HG02938 (cell line): Measurements from ENCODE around the gene TMEM205.
"Not testable (repeated sequence)": the region's sequence is repeated elsewhere in the genome, so short reads cannot be mapped to it uniquely, and the experiment has no call there.

ENCODE experiments used
- ATAC-seq: cut with Tn5 transposase; IDR thresholded peaks from one replicate; pipeline ENCODE4 v1.9.1; 2021; ENCODE audit warnings: mild to moderate bottlenecking, moderate library complexity; ENCODE audit not compliant: unreplicated experiment

The TMEM205 gene

DNA sequence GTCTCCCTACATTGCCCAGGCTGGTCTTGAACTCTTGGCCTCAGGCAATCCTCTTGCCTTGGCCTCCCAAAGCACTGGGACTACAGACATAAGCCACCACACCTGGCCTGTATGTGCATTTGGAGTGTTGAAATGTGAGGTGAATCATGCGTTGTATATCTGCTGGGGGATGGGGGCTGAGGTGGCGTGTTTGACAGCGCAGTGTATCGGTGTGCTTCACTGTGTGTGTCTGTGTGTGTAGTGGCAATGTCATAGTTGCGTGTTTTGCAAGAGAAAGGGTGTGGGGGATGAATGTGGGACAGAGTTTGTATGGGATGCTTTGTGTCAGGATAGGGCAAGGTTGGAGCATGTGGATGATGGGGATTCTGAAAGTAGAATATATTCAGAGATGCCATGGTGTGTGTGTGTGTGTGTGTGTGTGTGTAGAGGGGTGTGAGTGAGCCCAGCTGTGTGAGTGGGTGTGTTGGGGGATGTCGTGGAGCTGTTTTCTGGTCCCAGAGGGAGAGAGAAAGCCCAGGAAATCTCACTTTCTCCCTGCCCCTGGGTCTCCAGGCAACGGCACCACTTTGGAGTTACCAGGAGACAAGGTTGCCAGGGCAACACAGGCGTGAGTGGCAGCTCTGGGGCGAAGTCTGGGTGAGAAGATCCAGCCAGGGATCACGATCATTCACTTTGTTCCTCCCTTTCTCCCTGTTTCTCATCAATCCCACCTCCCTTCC lies 27.3 kb upstream of the TMEM205 start:
- ATAC-seq = no peak

- ATAC-seq = no peak
Observed at GRCh38 chr19:11370744-11371143, 24.7 kb upstream of the TMEM205 start.

DNA sequence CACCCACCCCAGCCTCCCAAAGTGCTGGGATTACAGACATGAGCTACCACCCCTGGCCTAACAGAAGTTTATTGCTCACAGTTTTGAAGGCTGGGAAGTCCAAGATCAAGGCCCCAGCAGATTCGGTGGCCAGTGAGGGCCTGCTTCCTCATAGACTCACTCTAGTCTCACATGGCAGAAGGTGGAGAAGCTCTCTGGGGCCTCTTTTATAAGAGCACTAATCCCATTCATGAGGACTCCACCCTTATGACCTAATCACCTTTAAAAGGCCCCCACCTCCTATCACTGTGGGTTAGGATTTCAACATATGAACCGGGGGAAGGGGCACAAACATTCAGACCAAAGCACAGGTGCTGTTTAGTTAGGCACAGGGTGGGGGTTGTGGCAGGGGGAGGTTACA lies 21.5 kb upstream of the TMEM205 start:
- no peak for ATAC-seq

- ATAC-seq = no peak
Observed at GRCh38 chr19:11365557-11366117, 19.6 kb upstream of the TMEM205 start.

GRCh38 chr19:11364935-11365334 lies 18.9 kb upstream of the TMEM205 start:
- no peak for ATAC-seq

- ATAC-seq = no peak
Observed at GRCh38 chr19:11364296-11364904, 18.3 kb upstream of the TMEM205 start.

DNA sequence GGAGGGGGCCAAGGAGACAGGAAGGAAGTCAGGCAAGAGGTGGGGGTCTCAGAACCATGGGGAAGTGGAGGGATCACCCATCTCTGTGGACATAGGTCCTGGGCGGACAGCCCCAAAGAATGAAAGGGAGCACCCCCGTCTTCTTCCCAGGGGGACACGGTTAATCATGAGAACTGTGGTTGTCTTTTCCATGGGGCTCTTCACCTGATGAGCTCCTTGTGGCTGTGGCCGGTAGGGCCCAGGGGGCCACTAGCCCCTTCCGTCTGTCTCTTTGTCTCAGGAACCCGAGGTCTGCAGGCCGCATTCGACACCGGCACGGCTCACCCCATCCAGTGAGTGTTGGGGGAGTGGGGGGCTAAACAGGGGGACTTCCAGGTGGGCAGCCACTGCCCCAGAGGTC lies 17.8 kb upstream of the TMEM205 start:
- no peak for ATAC-seq

GRCh38 chr19:11361771-11362731 lies 16.0 kb upstream of the TMEM205 start:
- ATAC-seq = no peak

GRCh38 chr19:11361037-11361770 lies 15.1 kb upstream of the TMEM205 start:
- ATAC-seq = no peak

- no peak for ATAC-seq
Observed at GRCh38 chr19:11359421-11359820, 13.4 kb upstream of the TMEM205 start.

DNA sequence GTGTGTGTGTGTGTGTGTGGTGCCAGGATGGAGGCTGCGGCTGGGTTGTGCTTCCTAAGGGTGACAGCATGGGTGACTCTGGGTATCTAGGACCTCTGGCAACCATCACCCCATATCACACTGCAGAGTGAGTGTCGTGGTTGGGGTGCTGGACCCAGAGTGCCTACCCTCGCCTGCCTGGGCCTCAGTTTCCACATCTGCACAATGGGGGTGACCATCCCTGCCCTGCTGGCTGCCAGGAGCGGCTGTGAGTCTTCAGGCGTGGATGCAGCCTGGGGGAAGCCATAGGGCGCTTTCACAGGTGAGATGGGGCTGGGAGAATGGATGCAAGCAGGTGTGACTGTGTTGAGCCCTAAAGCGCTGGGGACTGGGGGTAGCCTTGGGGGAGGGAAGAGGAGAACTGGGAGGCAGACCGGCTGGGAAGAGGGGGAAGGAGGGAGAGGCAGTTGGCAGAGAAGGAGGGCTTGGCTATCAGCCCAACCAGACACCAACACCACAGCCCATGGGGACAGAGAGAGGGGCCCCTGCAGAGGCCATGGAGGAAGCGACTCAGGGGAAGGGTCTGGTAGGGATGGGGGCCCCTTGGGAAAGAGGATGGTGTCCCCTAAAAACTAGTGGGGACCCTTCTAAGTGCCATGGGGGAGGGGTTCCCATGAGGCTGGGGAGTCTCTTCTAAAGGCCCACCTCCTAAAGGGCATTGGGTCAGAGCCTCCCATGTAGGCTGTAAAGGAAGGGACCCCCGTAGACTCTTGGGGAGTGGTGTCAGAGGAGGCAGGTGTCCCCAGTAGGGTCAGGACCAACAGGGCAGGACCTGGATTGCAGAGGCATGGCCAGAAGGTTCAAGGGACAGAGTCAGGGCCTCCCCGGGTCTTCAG lies 10.8 kb upstream of the TMEM205 start:
- no peak for ATAC-seq

DNA sequence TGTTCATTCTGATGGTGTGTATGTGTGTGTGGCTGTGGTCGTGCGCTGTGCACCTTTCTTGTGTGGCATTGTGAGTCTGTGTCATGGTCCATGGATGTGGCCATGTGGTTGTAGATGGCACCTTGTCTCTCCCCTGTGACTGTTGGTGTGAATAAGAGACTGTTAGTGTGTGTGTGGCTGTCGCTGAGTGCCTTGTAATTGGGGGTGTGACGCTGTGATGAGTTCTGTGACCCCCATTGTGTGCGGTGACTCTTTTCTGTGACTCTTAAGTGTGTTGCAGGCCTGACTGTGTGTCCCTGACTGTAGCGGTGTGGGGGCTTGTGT lies 10.0 kb upstream of the TMEM205 start:
- ATAC-seq = no peak

DNA sequence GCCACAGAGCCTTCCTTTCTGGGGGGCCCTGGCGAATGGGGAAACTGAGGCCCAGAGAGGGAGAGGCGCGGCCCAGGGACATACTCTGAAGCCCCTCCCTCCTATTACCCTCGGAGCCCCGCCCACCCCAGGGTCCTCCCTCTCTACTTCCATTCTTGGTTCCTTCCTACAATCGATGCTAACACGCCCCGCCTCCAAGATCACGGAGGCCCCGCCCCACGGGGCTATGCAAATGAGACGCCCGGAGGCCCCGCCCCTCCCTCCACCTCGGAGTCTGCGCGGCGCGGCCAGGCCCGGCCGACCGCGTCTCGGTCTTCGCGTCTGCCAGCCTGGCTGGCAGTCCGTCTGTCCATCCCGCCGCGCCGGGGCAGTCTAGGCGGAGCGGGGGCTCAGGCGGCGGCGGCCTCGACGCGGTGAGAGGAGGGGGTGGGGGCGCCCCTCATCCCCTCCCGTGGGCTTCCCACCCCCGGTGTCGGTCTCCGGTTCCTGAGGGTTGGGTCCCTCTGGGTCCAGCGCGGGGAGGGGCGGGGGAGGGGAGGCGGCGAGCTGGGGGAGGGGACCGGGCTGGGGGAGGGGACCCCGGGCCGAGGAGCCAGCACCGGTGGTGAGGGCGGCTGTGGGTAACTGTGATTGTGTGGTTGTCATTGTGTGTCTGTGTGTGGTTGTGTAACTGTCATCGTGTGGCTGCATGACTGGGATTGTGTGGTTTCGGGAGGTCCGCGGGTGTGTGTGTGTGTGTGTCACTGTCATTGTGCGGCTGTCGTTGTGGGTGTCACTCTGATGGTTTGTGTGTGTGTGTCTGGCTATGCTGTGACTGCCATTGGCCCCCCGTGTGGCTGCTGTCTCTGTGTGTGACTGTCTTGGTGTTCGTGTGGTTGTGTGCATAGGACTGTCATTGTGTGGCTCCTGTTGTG lies 9.3 kb upstream of the TMEM205 start, which contains the start of gene PLPPR2:
TSS of gene PLPPR2 (plus strand) at position 273 of the 914 bp plus-strand sequence. CDS start 2,242 bp downstream, outside the sequence.
- no peak for ATAC-seq

DNA sequence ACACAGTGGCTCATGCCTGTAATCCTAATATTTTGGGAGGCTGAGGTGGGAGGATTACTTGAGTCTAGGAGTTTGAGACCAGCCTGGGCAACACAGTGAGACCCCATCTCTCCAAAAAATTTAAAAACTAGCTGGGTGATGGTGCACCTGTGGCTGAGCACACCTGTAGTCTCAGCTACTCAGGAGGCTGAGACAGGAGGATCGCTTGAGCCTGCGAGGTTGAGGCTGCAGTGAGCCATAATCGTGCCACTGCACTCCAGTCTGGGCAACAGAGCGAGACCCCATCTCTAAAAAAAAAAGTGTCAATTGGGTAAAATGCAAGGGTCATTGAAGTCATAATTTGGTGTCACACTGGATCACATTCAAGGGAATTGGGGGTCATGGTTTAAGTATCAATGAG lies 8.0 kb upstream of the TMEM205 start:
- not testable (repeated sequence) for ATAC-seq

DNA sequence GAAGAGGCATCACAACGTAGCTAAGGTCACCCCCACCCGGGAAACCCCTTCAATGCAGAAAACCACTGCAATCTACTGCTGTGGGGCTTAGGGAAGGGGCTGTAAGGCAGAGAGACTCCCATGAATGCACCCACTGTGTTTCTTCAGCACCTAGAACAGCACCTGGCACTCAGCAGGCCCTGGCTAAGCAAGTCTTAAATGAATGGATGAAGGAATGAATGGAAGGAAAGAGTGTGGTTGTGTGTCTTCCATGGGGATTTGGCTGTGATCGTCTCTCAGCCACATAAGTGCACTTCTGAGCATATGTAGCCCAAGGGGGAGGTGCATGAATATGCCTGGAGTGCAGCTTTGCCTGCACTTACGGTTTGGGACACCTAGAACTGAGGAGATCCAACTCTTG lies 3.1 kb upstream of the TMEM205 start:
- no peak for ATAC-seq

DNA sequence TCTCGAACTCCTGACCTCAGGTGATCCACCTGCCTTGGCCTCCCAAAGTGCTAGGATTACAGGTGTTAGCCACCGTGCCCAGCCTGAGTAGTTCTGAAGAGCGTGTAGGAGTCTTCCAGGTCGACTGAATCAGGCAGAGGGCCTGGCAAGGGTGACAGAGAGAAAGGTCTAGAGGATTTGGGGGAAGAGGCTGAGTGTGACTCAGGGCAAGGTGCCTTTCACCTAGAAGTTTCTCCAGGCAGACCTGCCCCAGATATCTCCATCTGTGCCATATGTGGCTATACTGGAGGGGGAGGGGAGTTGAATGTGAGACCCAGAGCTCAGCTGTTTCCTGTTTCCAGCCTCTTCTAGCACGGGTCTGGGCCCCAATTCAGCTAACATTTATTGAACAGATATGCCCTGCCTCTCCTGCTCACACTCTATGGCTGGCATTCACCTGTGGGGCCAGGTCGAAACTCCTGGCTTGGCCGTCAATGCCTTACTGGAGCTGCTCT lies 1.5 kb upstream of the TMEM205 start:
- no peak for ATAC-seq

DNA sequence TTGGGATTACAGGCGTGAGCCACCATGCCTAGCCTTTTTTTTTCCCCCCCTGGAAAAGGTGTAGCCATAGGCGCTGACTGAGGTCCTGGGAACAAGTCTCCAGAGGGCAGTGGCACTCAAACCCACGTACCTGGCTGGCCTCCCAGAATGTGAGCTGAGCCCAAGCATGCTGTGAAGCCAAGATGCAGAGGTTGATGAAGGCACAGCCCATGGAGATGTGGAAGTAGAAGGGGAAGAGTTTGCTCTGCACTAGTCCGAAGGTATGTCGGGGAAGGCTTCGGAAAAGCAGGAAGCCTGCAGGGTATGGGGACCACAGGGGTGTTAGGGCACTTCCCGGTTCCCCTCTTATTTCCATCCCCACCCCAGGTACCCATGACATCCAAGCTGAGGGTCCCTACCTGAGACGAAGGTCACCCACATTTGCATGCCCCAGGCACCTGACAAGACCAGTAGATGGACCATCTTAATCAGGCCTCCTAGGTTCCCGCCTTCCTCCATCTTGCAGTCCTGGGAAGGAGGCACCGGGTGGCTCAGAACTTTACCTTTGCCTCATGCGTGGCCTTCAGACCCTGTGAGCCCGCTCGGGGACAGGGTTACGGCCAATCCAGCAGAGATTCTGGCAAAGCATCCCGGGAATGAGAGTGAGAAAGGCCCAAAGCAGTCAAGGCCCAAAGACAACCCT lies 805 bp downstream of the TMEM205 start:
- no peak for ATAC-seq

- ATAC-seq = no peak
Observed at GRCh38 chr19:11342429-11342828, 3.6 kb downstream of the TMEM205 start.
